ENCODE results near the gene COQ8A.

DNA sequence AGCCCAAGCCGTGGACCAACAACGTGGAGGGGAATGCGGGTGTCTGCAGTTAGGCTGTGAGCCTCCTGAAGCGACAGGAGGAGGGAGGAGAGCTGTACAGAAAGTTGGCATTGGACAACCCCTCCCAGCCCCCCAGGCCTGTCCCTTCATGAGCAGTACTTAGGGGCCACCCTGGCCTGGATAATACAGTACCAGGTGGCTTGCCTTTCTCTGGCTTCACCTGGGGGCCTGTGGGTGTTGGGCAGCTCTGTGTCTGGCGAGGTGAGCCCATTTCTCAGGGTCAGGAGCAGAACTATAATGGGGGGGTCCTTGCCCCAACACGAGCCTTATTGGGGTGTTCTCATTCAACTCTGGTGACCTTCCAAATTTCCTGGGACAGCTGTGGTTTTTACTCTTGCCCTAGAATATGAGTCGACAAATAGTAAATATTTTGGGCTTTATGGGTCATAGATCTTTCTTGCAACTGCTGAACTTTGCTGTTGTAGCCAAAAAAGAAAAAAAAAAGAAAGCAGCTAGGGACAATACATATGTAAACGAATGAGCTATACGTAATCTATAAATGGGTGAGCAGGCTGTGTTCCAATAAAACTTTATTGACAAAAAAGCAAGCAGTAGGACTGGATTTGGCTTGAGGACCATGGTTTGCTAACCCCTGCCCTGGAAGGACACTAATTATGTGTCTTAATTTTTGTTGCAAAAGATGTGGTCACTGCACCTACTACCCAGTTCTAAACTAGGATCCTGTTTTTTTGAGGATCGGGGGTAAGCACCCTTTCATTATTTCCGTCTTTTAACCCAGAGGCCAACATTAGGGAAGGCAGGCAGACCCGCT, 11.4 kb downstream of the COQ8A start:
- no peak for TF ChIP-seq POLR2A (IDR thresholded peaks at IDR 0.05)
- TF ChIP-seq, protein P1, sequence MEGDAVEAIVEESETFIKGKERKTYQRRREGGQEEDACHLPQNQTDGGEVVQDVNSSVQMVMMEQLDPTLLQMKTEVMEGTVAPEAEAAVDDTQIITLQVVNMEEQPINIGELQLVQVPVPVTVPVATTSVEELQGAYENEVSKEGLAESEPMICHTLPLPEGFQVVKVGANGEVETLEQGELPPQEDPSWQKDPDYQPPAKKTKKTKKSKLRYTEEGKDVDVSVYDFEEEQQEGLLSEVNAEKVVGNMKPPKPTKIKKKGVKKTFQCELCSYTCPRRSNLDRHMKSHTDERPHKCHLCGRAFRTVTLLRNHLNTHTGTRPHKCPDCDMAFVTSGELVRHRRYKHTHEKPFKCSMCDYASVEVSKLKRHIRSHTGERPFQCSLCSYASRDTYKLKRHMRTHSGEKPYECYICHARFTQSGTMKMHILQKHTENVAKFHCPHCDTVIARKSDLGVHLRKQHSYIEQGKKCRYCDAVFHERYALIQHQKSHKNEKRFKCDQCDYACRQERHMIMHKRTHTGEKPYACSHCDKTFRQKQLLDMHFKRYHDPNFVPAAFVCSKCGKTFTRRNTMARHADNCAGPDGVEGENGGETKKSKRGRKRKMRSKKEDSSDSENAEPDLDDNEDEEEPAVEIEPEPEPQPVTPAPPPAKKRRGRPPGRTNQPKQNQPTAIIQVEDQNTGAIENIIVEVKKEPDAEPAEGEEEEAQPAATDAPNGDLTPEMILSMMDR (IDR thresholded peaks at IDR 0.05), result no peak
- no peak for TF ChIP-seq POLR2AphosphoS5 (IDR thresholded peaks at IDR 0.05)

Data from gastroesophageal sphincter (tissue), 3 donors.